SK-N-SH (cell line): ENCODE data around the gene STK11IP. TPM values are rescaled to one million over a fixed set of nuclear protein-coding genes. Genes with fewer than 3 reads are reported as not detected.

ENCODE experiments used
- CTCF ChIA-PET: fragments of 300-600, 350-600 bp; formaldehyde crosslinking; extraction: SDS; loops from one replicate; lab custom pipeline; 2021; lab: Yijun Ruan, JAX
- POLR2A ChIA-PET: fragments of 350-600 bp; sonication (Branson Sonifier 250); formaldehyde crosslinking; extraction: SDS; loops from one replicate; lab custom pipeline; 2020; ENCODE audit warnings: antibody characterized with exemption, inconsistent platforms; lab: Yijun Ruan, JAX
- DNase-seq: peaks from one replicate; pipeline ENCODE4 v3.0.0; 2012
- H2AFZ ChIP-seq: fragments of 200-600 bp; sonication (generic); 2 replicates; pipeline ENCODE4 v1.8.1; 2016; ENCODE audit warnings: antibody characterized with exemption, mild to moderate bottlenecking, low read depth
- H3F3A ChIP-seq: fragments of 200-600 bp; sonication (generic); replicated peaks from 2 replicates; pipeline ENCODE3; 2016; ENCODE audit warnings: antibody characterized with exemption, mild to moderate bottlenecking; ENCODE audit not compliant: insufficient read depth
- H3K27ac ChIP-seq, 2 experiments: fragments of 200-500 bp in 1 of 2; fragments of 200-600 bp in 1 of 2; sonication (Bioruptor generic) in 1 of 2; sonication (generic), shearing (Covaris generic) in 1 of 2; 2 replicates each; pipeline versions ENCODE4 v1.5.1 to v1.6.1; 2014 to 2016; ENCODE audit warnings: low read depth in 2 of 2, inconsistent platforms in 1 of 2, low read length in 1 of 2, mild to moderate bottlenecking in 1 of 2, mixed read lengths in 1 of 2
- H3K27me3 ChIP-seq: fragments of 200-600 bp; sonication (generic), shearing (Covaris generic); 2 replicates; pipeline ENCODE4 v1.6.1; 2016; ENCODE audit warnings: mixed run types; ENCODE audit not compliant: insufficient read depth
- H3K36me3 ChIP-seq, 2 experiments: fragments of 200-500 bp in 1 of 2; fragments of 200-600 bp in 1 of 2; sonication (Bioruptor generic) in 1 of 2; sonication (generic) in 1 of 2; replicated peaks in 1 of 2; 2 replicates each; pipeline versions ENCODE3 to v1.5.1; 2014 to 2016; ENCODE audit warnings: low read length in 1 of 2, mild to moderate bottlenecking in 1 of 2; ENCODE audit not compliant: insufficient read depth in 2 of 2, control insufficient read depth in 1 of 2
- H3K4me1 ChIP-seq, 2 experiments: fragments of 200-500 bp in 1 of 2; fragments of 200-600 bp in 1 of 2; sonication (Bioruptor generic) in 1 of 2; sonication (generic), shearing (Covaris generic) in 1 of 2; 2 replicates each; pipeline versions ENCODE4 v1.5.1 to v1.6.1; 2014 to 2016; ENCODE audit warnings: low read depth in 1 of 2, low read length in 1 of 2, mixed run types in 1 of 2; ENCODE audit not compliant: insufficient read depth in 2 of 2, control insufficient read depth in 1 of 2
- H3K4me2 ChIP-seq: fragments of 200-600 bp; sonication (generic), shearing (Covaris generic); 2 replicates; pipeline ENCODE4 v1.6.1; 2017; ENCODE audit warnings: mixed run types
- H3K4me3 ChIP-seq, 2 experiments: fragments of 200-500 bp in 1 of 2; fragments of 200-600 bp in 1 of 2; sonication (Bioruptor generic) in 1 of 2; sonication (generic), shearing (Covaris generic) in 1 of 2; 2 replicates each; pipeline versions ENCODE4 v1.5.1 to v1.8.1; 2014 to 2016; ENCODE audit warnings: low read depth in 2 of 2, inconsistent platforms in 1 of 2, low read length in 1 of 2, mild to moderate bottlenecking in 1 of 2, mixed read lengths in 1 of 2, moderate library complexity in 1 of 2
- H3K79me2 ChIP-seq: fragments of 200-600 bp; sonication (generic); 2 replicates; pipeline ENCODE4 v1.8.1; 2017; ENCODE audit warnings: mild to moderate bottlenecking; ENCODE audit not compliant: insufficient read depth
- H3K9ac ChIP-seq: fragments of 200-600 bp; sonication (generic); 2 replicates; pipeline ENCODE4 v1.6.1; 2017; ENCODE audit warnings: mixed run types
- H3K9me2 ChIP-seq: fragments of 200-600 bp; sonication (generic); 2 replicates; pipeline ENCODE4 v1.6.1; 2017; ENCODE audit warnings: mixed run types
- H3K9me3 ChIP-seq: fragments of 200-600 bp; sonication (generic); 2 replicates; pipeline ENCODE4 v1.6.1; 2017; ENCODE audit warnings: mixed run types, mild to moderate bottlenecking, moderate library complexity
- H4K20me1 ChIP-seq: fragments of 200-600 bp; sonication (generic); 2 replicates; pipeline ENCODE4 v1.6.1; 2017; ENCODE audit warnings: mild to moderate bottlenecking, mixed run types; ENCODE audit not compliant: insufficient read depth
- CHD2 ChIP-seq: fragments of 150-350 bp; IDR thresholded peaks from 2 replicates; pipeline ENCODE4 v1.6.1; 2018; ENCODE audit warnings: low read length; ENCODE audit not compliant: partially characterized antibody
- ELF1 ChIP-seq: IDR thresholded peaks from 2 replicates; pipeline ENCODE4 v1.4.0; 2012
- FOXJ3 ChIP-seq: sonication (generic); formaldehyde crosslinking; IDR thresholded peaks from 2 replicates; pipeline ENCODE4 v1.5.1; 2020; ENCODE audit warnings: mild to moderate bottlenecking, missing genetic modification reagents
- GABPA ChIP-seq: IDR thresholded peaks from 2 replicates; pipeline ENCODE4 v1.4.0; 2012; ENCODE audit warnings: low read depth, mild to moderate bottlenecking
- GATA2 ChIP-seq: sonication (generic); formaldehyde crosslinking; IDR thresholded peaks from 2 replicates; pipeline ENCODE4 v1.5.0; 2020; ENCODE audit warnings: mild to moderate bottlenecking, missing genetic modification reagents
- JUND ChIP-seq: IDR thresholded peaks from 2 replicates; pipeline ENCODE4 v1.4.0; 2012
- MAX ChIP-seq: IDR thresholded peaks from 2 replicates; pipeline ENCODE4 v1.4.0; 2012; ENCODE audit warnings: low read depth
- MEF2A ChIP-seq: IDR thresholded peaks from 2 replicates; pipeline ENCODE4 v1.4.0; 2012; ENCODE audit warnings: low read depth, borderline replicate concordance
- MXI1 ChIP-seq: IDR thresholded peaks from 2 replicates; pipeline ENCODE4 v1.6.1; 2012; ENCODE audit warnings: mild to moderate bottlenecking, low read depth, low read length, improper control_type of control experiment
- NRF1 ChIP-seq: IDR thresholded peaks from 2 replicates; pipeline ENCODE4 v1.6.1; 2012; ENCODE audit warnings: low read depth, mild to moderate bottlenecking, low read length
- POLR2AphosphoS5 ChIP-seq: IDR thresholded peaks from 2 replicates; pipeline ENCODE4 v1.6.1; 2012; ENCODE audit warnings: low read depth, low read length
- SIN3A ChIP-seq: IDR thresholded peaks from 2 replicates; pipeline ENCODE4 v1.6.1; 2012; ENCODE audit warnings: low read depth, mild to moderate bottlenecking, low read length, moderate library complexity, borderline replicate concordance
- TAF1 ChIP-seq: IDR thresholded peaks from 2 replicates; pipeline ENCODE4 v1.6.1; 2012; ENCODE audit warnings: low read depth, mild to moderate bottlenecking, low read length, moderate library complexity, borderline replicate concordance
- TEAD4 ChIP-seq: IDR thresholded peaks from 2 replicates; pipeline ENCODE4 v1.4.0; 2012; ENCODE audit warnings: mild to moderate bottlenecking, borderline replicate concordance; ENCODE audit not compliant: insufficient read depth
- USF1 ChIP-seq: IDR thresholded peaks from 2 replicates; pipeline ENCODE4 v1.4.0; 2012; ENCODE audit warnings: low read depth, borderline replicate concordance
- YY1 ChIP-seq: IDR thresholded peaks from 2 replicates; pipeline ENCODE4 v1.4.0; 2012; ENCODE audit warnings: low read depth, mild to moderate bottlenecking
- ZBTB33 ChIP-seq: IDR thresholded peaks from 2 replicates; pipeline ENCODE4 v1.4.0; 2012; ENCODE audit warnings: low read depth, borderline replicate concordance
- WGBS: methylation state at CpG from one replicate; pipeline ENCODE4 v1.1.6; 2017; ENCODE audit warnings: low lambda C conversion rate; 5-methylcytosine and 5-hydroxymethylcytosine counted together
- polyA plus RNA-seq, 3 experiments: library from polyadenylated mRNA; depleted of rRNA; stranded (reverse); fragments of >200 nt; gene quantifications; 2 replicates each; pipeline ENCODE4 v1.2.3, GENCODE V29; 2012
- TF ChIP-seq, protein P1 (sequence below): IDR thresholded peaks from 2 replicates; pipeline ENCODE4; 2012

The STK11IP gene
- polyA plus RNA-seq, 1 of the 3 experiments (the other 2 are of a cell fraction), result 22.9 TPM

- no peaks in the 10 kb centered on the region for H3K27me3 ChIP-seq
- H3K79me2 ChIP-seq, result no peaks in the 10 kb centered on the region
- CTCF ChIA-PET, result interaction anchor here (0.9 to 2.4 kb wide), 4 partner anchors 9 to 73 kb away, joined by 3 to 5 read pairs (median 4); no protein-coding TSS in a partner anchor
- peaks cover 0 to 23% of the 10 kb centered on the region in 2 experiments for H3K36me3 ChIP-seq
- TF ChIP-seq POLR2AphosphoS5, result no peak
- TF ChIP-seq MXI1, result no peak
- no peak for TF ChIP-seq USF1
- no peak for TF ChIP-seq GABPA
- no peak for TF ChIP-seq FOXJ3
- TF ChIP-seq ZBTB33, result no peak
- no peak for TF ChIP-seq YY1
- TF ChIP-seq MAX, result no peak
- TF ChIP-seq MEF2A, result no peak
- TF ChIP-seq, protein P1, sequence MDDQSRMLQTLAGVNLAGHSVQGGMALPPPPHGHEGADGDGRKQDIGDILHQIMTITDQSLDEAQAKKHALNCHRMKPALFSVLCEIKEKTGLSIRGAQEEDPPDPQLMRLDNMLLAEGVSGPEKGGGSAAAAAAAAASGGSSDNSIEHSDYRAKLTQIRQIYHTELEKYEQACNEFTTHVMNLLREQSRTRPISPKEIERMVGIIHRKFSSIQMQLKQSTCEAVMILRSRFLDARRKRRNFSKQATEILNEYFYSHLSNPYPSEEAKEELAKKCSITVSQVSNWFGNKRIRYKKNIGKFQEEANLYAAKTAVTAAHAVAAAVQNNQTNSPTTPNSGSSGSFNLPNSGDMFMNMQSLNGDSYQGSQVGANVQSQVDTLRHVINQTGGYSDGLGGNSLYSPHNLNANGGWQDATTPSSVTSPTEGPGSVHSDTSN, result no peak
- no peak for TF ChIP-seq ELF1
- no peak for TF ChIP-seq GATA2 (CRISPR knock-in tag)
- TF ChIP-seq, all 33 proteins: peak for 0
- DNase-seq, result no peak
- Histone ChIP-seq H4K20me1 (no peaks in the 10 kb centered on the region), H2AFZ (no peak overlapping the region), H3K27ac (no peak overlapping the region), H3K9ac (no peak overlapping the region), H3K9me3 (no peaks in the 10 kb centered on the region), H3K4me3 (no peak overlapping the region), H3K9me2 (no peaks in the 10 kb centered on the region), H3K4me1 (peaks cover 0 to 9% of the 10 kb centered on the region in 2 experiments; a peak in 1 of 4 replicates), H3K4me2 (no peak overlapping the region), H3F3A (no peaks in the 10 kb centered on the region)
- WGBS, result 93% methylated on average over 7 of the region's 11 CpGs
- POLR2A ChIA-PET, result no interaction called here
Observed at GRCh38 chr2:219615036-219615435, 17.4 kb downstream of the STK11IP start.

DNA sequence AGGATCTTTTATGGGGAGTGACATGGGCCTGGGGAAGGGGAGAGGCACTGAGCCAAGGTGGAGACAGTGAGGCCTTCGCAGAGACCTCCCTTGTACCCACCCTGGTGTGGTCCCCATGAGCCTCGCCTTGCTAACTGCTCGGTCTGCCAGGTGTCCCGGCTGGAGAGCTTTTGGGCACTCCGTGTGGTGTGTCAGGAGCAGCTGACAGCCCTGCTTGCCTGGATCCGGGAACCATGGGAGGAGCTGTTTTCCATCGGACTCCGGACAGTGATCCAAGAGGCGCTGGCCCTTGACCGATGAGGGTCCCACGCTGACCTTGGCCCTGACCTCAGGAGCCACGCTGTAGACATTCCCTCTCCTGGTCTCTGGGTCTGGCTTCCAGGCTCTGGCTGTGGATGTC, 18.2 kb downstream of the STK11IP start:
- H3F3A ChIP-seq, result no peaks in the 10 kb centered on the region
- H3K4me2 ChIP-seq, result no peak overlapping the region
- H3K4me1 ChIP-seq, result peaks cover 0 to 9% of the 10 kb centered on the region in 2 experiments; a peak in 1 of 4 replicates
- ChIA-PET POLR2A (interaction anchor here (3.3 kb wide), 1 partner anchor 11 kb away, joined by 11 read pairs; the partner anchor contains the start of gene SLC4A3), CTCF (interaction anchor here (0.9 to 2.4 kb wide), 4 partner anchors 10 to 75 kb away, joined by 4 to 5 read pairs (median 5); no protein-coding TSS in a partner anchor)
- no peak overlapping the region for H3K4me3 ChIP-seq
- H3K79me2 ChIP-seq, result no peaks in the 10 kb centered on the region
- no peaks in the 10 kb centered on the region for H3K27me3 ChIP-seq
- no peak overlapping the region for H3K9ac ChIP-seq
- WGBS, result 95% methylated on average over 7 of the region's 12 CpGs
- TF ChIP-seq NRF1 (no peak), GATA2 (CRISPR knock-in tag) (no peak), MAX (no peak), JUND (no peak), TEAD4 (no peak), TAF1 (no peak), CHD2 (no peak), ZBTB33 (no peak), SIN3A (no peak)
- H3K9me2 ChIP-seq, result no peaks in the 10 kb centered on the region
- H4K20me1 ChIP-seq, result no peaks in the 10 kb centered on the region
- no peak for DNase-seq
- peaks cover 0 to 23% of the 10 kb centered on the region in 2 experiments for H3K36me3 ChIP-seq
- H2AFZ ChIP-seq, result no peak overlapping the region
- H3K27ac ChIP-seq, result no peak overlapping the region
- H3K9me3 ChIP-seq, result no peaks in the 10 kb centered on the region
